WTC11 (cell line): Measurements from ENCODE around the gene FLNA. TPM values are rescaled to one million over a fixed set of nuclear protein-coding genes. Genes with fewer than 3 reads are reported as not detected.

Experiments used
- ATAC-seq: fragments of 200-7000 bp; cut with Tn5 transposase; 2 replicates; pipeline ENCODE4 v1.10.0; 2021; ENCODE audit warnings: mild to moderate bottlenecking, moderate library complexity
- CTCF ChIA-PET: fragments of 300-600 bp; sonication (Branson Sonifier 250); formaldehyde crosslinking; loops from one replicate; lab custom pipeline; 2021; ENCODE audit warnings: antibody characterized with exemption; lab: Charles Lee
- POLR2A ChIA-PET: fragments of 350-600 bp; sonication (Branson Sonifier 250); formaldehyde crosslinking; loops from one replicate; lab custom pipeline; 2021; ENCODE audit warnings: antibody characterized with exemption; lab: Charles Lee
- DNase-seq: peaks from one replicate; pipeline ENCODE4 v3.0.0; 2021; ENCODE audit warnings: low spot score
- H3K27ac Mint-ChIP-seq: 2 replicates; pipeline ENCODE4 v1.8.0; 2021; ENCODE audit warnings: mixed read lengths
- H3K27me3 Mint-ChIP-seq: 2 replicates; pipeline ENCODE4 v1.8.0; 2021; ENCODE audit warnings: low read depth, mild to moderate bottlenecking, moderate library complexity, mixed read lengths
- H3K36me3 Mint-ChIP-seq: 2 replicates; pipeline ENCODE4 v1.8.0; 2021; ENCODE audit warnings: mixed read lengths
- H3K4me1 Mint-ChIP-seq: 2 replicates; pipeline ENCODE4 v1.8.0; 2022; ENCODE audit warnings: mixed read lengths
- H3K4me3 Mint-ChIP-seq: 2 replicates; pipeline ENCODE4 v1.8.0; 2021; ENCODE audit warnings: mild to moderate bottlenecking, moderate library complexity, mixed read lengths
- H3K9me3 Mint-ChIP-seq: 2 replicates; pipeline ENCODE4 v1.8.0; 2021; ENCODE audit warnings: mixed read lengths
- E2F1 ChIP-seq: sonication (generic); formaldehyde crosslinking; IDR thresholded peaks from 2 replicates; pipeline ENCODE4 v1.8.0; 2022; ENCODE audit warnings: mild to moderate bottlenecking, missing genetic modification reagents
- ELF4 ChIP-seq: sonication (generic); formaldehyde crosslinking; IDR thresholded peaks from 2 replicates; pipeline ENCODE4 v1.8.1; 2022; ENCODE audit warnings: low read depth, mild to moderate bottlenecking, moderate library complexity, missing genetic modification reagents
- EMX1 ChIP-seq: fragments of 250-450 bp; sonication (Bioruptor Pico); IDR thresholded peaks from 2 replicates; pipeline ENCODE4 v1.8.0; 2021; ENCODE audit warnings: mild to moderate bottlenecking
- FOXP1 ChIP-seq: sonication (generic); formaldehyde crosslinking; IDR thresholded peaks from 2 replicates; pipeline ENCODE4 v1.8.0; 2022; ENCODE audit warnings: missing genetic modification reagents, mild to moderate bottlenecking, moderate library complexity, borderline replicate concordance
- HMGA2 ChIP-seq: fragments of 250-450 bp; sonication (Bioruptor Pico); IDR thresholded peaks from 2 replicates; pipeline ENCODE4 v1.4.0; 2021; ENCODE audit warnings: mild to moderate bottlenecking, moderate library complexity
- IRF2 ChIP-seq: sonication (generic); formaldehyde crosslinking; IDR thresholded peaks from 2 replicates; pipeline ENCODE4 v1.8.0; 2022; ENCODE audit warnings: low read depth, missing genetic modification reagents, borderline replicate concordance
- JAZF1 ChIP-seq: fragments of 250-450 bp; sonication (Bioruptor Pico); IDR thresholded peaks from 2 replicates; pipeline ENCODE4 v1.9.0; 2021; ENCODE audit warnings: moderate library complexity, mild to moderate bottlenecking, inconsistent platforms
- MXD4 ChIP-seq: fragments of 250-450 bp; sonication (Bioruptor Pico); IDR thresholded peaks from 2 replicates; pipeline ENCODE4 v1.8.0; 2021; ENCODE audit warnings: mild to moderate bottlenecking, moderate library complexity, borderline replicate concordance
- MYBL2 ChIP-seq: sonication (generic); formaldehyde crosslinking; IDR thresholded peaks from 2 replicates; pipeline ENCODE4 v1.8.1; 2023; ENCODE audit warnings: mild to moderate bottlenecking, moderate library complexity, missing genetic modification reagents
- NFE2L1 ChIP-seq: sonication (generic); formaldehyde crosslinking; IDR thresholded peaks from 2 replicates; pipeline ENCODE4 v1.8.1; 2023; ENCODE audit warnings: missing genetic modification reagents
- OVOL2 ChIP-seq: fragments of 250-450 bp; sonication (Bioruptor Pico); IDR thresholded peaks from 2 replicates; pipeline ENCODE4 v1.9.0; 2021; ENCODE audit warnings: mild to moderate bottlenecking, borderline replicate concordance
- RORB ChIP-seq: fragments of 250-450 bp; sonication (Bioruptor Pico); IDR thresholded peaks from 2 replicates; pipeline ENCODE4 v1.9.0; 2021; ENCODE audit warnings: mild to moderate bottlenecking
- SOX15 ChIP-seq: fragments of 250-450 bp; sonication (Bioruptor Pico); IDR thresholded peaks from 2 replicates; pipeline ENCODE4 v1.9.0; 2021; ENCODE audit warnings: mild to moderate bottlenecking
- SP1 ChIP-seq: sonication (generic); formaldehyde crosslinking; conservative IDR thresholded peaks from 2 replicates; pipeline ENCODE4 v1.8.1; 2022; ENCODE audit warnings: missing genetic modification reagents
- STAT6 ChIP-seq: sonication (generic); formaldehyde crosslinking; conservative IDR thresholded peaks from 2 replicates; pipeline ENCODE4 v1.8.1; 2023; ENCODE audit warnings: mild to moderate bottlenecking, low read depth, missing genetic modification reagents, moderate library complexity
- TEAD1 ChIP-seq: sonication (generic); formaldehyde crosslinking; IDR thresholded peaks from 2 replicates; pipeline ENCODE4 v1.8.0; 2022; ENCODE audit warnings: mild to moderate bottlenecking, missing genetic modification reagents
- ZNF121 ChIP-seq: sonication (generic); formaldehyde crosslinking; IDR thresholded peaks from 2 replicates; pipeline ENCODE4 v1.8.0; 2023; ENCODE audit warnings: missing genetic modification reagents
- ZNF416 ChIP-seq: fragments of 250-450 bp; sonication (Bioruptor Pico); IDR thresholded peaks from 2 replicates; pipeline ENCODE4 v1.9.0; 2021; ENCODE audit warnings: mild to moderate bottlenecking, inconsistent platforms
- ZNF532 ChIP-seq: fragments of 250-450 bp; sonication (Bioruptor Pico); IDR thresholded peaks from 2 replicates; pipeline ENCODE4 v1.9.0; 2021; ENCODE audit warnings: mild to moderate bottlenecking, borderline replicate concordance
- total RNA-seq: library from RNA; stranded (reverse); gene quantifications from 3 replicates; pipeline ENCODE4 v1.2.3, GENCODE V29; 2021
- TF ChIP-seq, protein P1 (sequence below): sonication (generic); formaldehyde crosslinking; IDR thresholded peaks from 2 replicates; pipeline ENCODE4 v1.8.0; 2022; ENCODE audit warnings: mild to moderate bottlenecking, missing genetic modification reagents
- TF ChIP-seq, protein P2 (sequence below): fragments of 250-450 bp; sonication (Bioruptor Pico); IDR thresholded peaks from 2 replicates; pipeline ENCODE4 v2.1.2; 2022; ENCODE audit warnings: mild to moderate bottlenecking, moderate library complexity

The FLNA gene
- total RNA-seq, 1 experiment from 2014 or later, result 1,017 TPM

DNA sequence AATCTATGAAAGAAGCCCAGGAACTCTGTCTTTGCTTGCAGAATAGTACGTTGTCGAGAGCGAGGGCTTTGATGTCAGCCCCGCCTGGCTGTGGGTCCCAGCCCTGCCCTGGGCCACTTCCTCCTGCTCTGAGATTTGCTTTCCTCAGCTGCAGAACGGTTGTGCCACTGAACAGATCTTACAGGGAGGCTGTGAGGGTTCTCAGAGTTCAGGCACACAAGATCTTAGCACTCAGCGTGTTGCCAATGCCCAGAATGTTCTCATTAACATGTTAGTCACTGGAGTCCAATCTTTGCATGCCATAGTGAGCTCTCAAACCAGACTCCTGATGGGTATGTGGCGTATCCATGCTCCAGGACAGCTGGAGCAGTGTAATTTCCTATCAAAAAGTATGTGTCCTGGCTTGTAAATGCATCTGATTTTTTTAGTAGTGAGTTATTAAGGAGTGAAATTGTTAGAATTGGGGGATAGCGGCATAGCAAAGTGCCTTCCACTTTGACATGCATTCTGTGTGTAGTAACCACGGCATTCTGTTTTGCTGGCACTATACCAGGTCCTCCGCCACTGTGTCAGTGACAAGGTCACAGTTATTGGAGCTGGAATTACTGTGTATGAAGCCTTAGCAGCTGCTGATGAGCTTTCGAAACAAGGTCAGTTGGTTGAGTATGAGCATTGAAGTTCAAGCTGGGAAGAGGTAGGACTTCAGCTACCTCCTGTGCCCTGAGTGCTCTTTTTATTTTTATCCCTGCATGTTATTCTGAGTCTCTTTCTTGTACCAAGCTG, 47.2 kb downstream of the FLNA start:
- no peaks in the 10 kb centered on the region for H3K9me3 Mint-ChIP-seq
- H3K36me3 Mint-ChIP-seq, result no peaks in the 10 kb centered on the region
- DNase-seq (no peak), ATAC-seq (no peak)
- TF ChIP-seq TEAD1 (CRISPR knock-in tag) (no peak), E2F1 (CRISPR knock-in tag) (no peak), RORB (CRISPR knock-in tag) (no peak)
- no peak overlapping the region for H3K4me3 Mint-ChIP-seq
- no peaks in the 10 kb centered on the region for H3K4me1 Mint-ChIP-seq
- ChIA-PET POLR2A (no interaction called here), CTCF (no interaction called here)
- no peak overlapping the region for H3K27ac Mint-ChIP-seq
- no peaks in the 10 kb centered on the region for H3K27me3 Mint-ChIP-seq

- CTCF ChIA-PET, result no interaction called here
- DNase-seq (no peak), ATAC-seq (no peak)
- no peaks in the 10 kb centered on the region for H3K36me3 Mint-ChIP-seq
- no peaks in the 10 kb centered on the region for H3K27me3 Mint-ChIP-seq
- no peaks in the 10 kb centered on the region for H3K4me1 Mint-ChIP-seq
- TF ChIP-seq ZNF532 (CRISPR knock-in tag) (no peak), EMX1 (CRISPR knock-in tag) (no peak), MYBL2 (CRISPR knock-in tag) (no peak)
- TF ChIP-seq, all 79 proteins: peak for 0
- Mint-ChIP-seq H3K4me3 (no peak overlapping the region), H3K9me3 (no peaks in the 10 kb centered on the region), H3K27ac (no peak overlapping the region)
- POLR2A ChIA-PET, result no interaction called here
Observed at GRCh38 chrX:154325541-154325940, 48.9 kb downstream of the FLNA start.

DNA sequence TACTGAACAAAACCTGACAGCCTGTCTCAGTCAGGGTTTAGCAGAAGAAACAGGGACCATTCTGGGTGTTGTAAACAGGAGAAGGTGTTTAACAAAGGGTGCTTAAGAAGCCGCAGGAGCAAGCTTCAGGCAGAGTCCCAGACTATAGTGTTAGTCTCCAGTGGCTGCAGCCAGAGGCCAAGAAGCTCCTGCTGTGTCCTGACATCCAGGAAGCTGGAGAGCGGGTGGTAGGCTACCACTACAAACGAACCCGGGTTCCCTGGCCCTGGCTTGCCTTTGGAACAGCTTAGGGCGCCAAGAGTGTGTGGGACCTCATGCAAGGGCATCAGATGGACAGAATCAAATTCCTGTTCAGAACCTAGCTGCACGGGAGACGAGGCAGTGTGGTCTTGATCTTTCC, 50.9 kb downstream of the FLNA start:
- no peak for ATAC-seq
- H3K9me3 Mint-ChIP-seq, result no peaks in the 10 kb centered on the region
- CTCF ChIA-PET, result interaction anchor here (1.9 kb wide), 1 partner anchor 15 kb away, joined by 9 read pairs; no protein-coding TSS in a partner anchor
- TF ChIP-seq, protein P1, sequence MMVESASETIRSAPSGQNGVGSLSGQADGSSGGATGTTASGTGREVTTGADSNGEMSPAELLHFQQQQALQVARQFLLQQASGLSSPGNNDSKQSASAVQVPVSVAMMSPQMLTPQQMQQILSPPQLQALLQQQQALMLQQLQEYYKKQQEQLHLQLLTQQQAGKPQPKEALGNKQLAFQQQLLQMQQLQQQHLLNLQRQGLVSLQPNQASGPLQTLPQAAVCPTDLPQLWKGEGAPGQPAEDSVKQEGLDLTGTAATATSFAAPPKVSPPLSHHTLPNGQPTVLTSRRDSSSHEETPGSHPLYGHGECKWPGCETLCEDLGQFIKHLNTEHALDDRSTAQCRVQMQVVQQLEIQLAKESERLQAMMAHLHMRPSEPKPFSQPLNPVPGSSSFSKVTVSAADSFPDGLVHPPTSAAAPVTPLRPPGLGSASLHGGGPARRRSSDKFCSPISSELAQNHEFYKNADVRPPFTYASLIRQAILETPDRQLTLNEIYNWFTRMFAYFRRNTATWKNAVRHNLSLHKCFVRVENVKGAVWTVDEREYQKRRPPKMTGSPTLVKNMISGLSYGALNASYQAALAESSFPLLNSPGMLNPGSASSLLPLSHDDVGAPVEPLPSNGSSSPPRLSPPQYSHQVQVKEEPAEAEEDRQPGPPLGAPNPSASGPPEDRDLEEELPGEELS (CRISPR knock-in tag), result no peak
- TF ChIP-seq RORB (CRISPR knock-in tag) (no peak), SOX15 (CRISPR knock-in tag) (no peak), STAT6 (CRISPR knock-in tag) (no peak), ELF4 (no peak), HMGA2 (CRISPR knock-in tag) (no peak), IRF2 (no peak), SP1 (CRISPR knock-in tag) (no peak), NFE2L1 (CRISPR knock-in tag) (no peak), JAZF1 (CRISPR knock-in tag) (no peak), OVOL2 (CRISPR knock-in tag) (no peak), ZNF121 (CRISPR knock-in tag) (no peak), FOXP1 (CRISPR knock-in tag) (no peak), MXD4 (CRISPR knock-in tag) (no peak), ZNF416 (CRISPR knock-in tag) (no peak)
- TF ChIP-seq, protein P2, sequence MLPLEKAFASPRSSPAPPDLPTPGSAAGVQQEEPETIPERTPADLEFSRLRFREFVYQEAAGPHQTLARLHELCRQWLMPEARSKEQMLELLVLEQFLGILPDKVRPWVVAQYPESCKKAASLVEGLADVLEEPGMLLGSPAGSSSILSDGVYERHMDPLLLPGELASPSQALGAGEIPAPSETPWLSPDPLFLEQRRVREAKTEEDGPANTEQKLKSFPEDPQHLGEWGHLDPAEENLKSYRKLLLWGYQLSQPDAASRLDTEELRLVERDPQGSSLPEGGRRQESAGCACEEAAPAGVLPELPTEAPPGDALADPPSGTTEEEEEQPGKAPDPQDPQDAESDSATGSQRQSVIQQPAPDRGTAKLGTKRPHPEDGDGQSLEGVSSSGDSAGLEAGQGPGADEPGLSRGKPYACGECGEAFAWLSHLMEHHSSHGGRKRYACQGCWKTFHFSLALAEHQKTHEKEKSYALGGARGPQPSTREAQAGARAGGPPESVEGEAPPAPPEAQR (CRISPR knock-in tag), result no peak

More for the DNA sequence above, 50.9 kb downstream of the FLNA start:
- no peaks in the 10 kb centered on the region for H3K4me1 Mint-ChIP-seq
- no peaks in the 10 kb centered on the region for H3K27me3 Mint-ChIP-seq
- POLR2A ChIA-PET, result no interaction called here
- no peak for DNase-seq
- no peak overlapping the region for H3K4me3 Mint-ChIP-seq
- no peaks in the 10 kb centered on the region for H3K36me3 Mint-ChIP-seq
- H3K27ac Mint-ChIP-seq, result no peak overlapping the region
